OCI-LY7 (cell line): ENCODE data around the gene PDYN. TPM values are rescaled to one million over a fixed set of nuclear protein-coding genes. Genes with fewer than 3 reads are reported as not detected.
A peak's percentile ranks its signal among the peaks of the same experiment; 100 is the strongest.

ENCODE experiments used
- BruUV-seq: library from RNA; stranded (reverse); fragments of 400-500 nt; replicated peaks from 2 replicates; lab custom pipeline; 2021; lab: Mats Ljungman, UMichigan
- CTCF ChIA-PET: fragments of 300-600 bp; sonication (Branson Sonifier 250); formaldehyde crosslinking; loops from one replicate; lab custom pipeline; 2022; ENCODE audit warnings: antibody characterized with exemption; ENCODE audit not compliant: unreplicated experiment; lab: Charles Lee
- POLR2A ChIA-PET: fragments of 300-600 bp; sonication (Branson Sonifier 250); formaldehyde crosslinking; loops from one replicate; lab custom pipeline; 2022; ENCODE audit warnings: antibody characterized with exemption; lab: Charles Lee
- DNase-seq: peaks from one replicate; pipeline ENCODE4 v3.0.0-alpha.2; 2015; ENCODE audit warnings: low spot score
- H2AFZ ChIP-seq: fragments of 200-600 bp; sonication (generic), shearing (Covaris generic); 2 replicates; pipeline ENCODE4 v1.6.1; 2014; ENCODE audit warnings: mild to moderate bottlenecking, antibody characterized with exemption, low read length, moderate library complexity
- H3K27ac ChIP-seq: fragments of 200-600 bp; sonication (generic); 2 replicates; pipeline ENCODE4 v1.5.1; 2014; ENCODE audit warnings: mixed run types, low read depth, mild to moderate bottlenecking, moderate library complexity, low read length, inconsistent platforms; ENCODE audit not compliant: poor library complexity, severe bottlenecking
- H3K36me3 ChIP-seq: fragments of 200-600 bp; sonication (generic); 2 replicates; pipeline ENCODE4 v1.6.1; 2014; ENCODE audit warnings: mild to moderate bottlenecking, antibody characterized with exemption, low read length, moderate library complexity, mixed read lengths; ENCODE audit not compliant: insufficient read depth
- H3K4me1 ChIP-seq: fragments of 200-600 bp; sonication (generic); 2 replicates; pipeline ENCODE4 v1.5.1; 2014; ENCODE audit warnings: mild to moderate bottlenecking, low read length; ENCODE audit not compliant: insufficient read depth, poor library complexity, severe bottlenecking
- H3K4me2 ChIP-seq: fragments of 200-600 bp; sonication (generic); 2 replicates; pipeline ENCODE4 v1.6.1; 2014; ENCODE audit warnings: mild to moderate bottlenecking, low read length
- H3K4me3 ChIP-seq: fragments of 200-600 bp; sonication (generic); 2 replicates; pipeline ENCODE4 v1.5.1; 2014; ENCODE audit warnings: mild to moderate bottlenecking, low read depth, low read length; ENCODE audit not compliant: poor library complexity, severe bottlenecking
- H3K79me2 ChIP-seq: fragments of 200-600 bp; sonication (generic); 2 replicates; pipeline ENCODE4 v1.6.1; 2016; ENCODE audit warnings: low read depth, mild to moderate bottlenecking, low read length, moderate library complexity, mixed read lengths; ENCODE audit not compliant: insufficient read depth
- H3K9me2 ChIP-seq: fragments of 200-600 bp; sonication (generic); 2 replicates; pipeline ENCODE4 v1.6.1; 2016; ENCODE audit warnings: mild to moderate bottlenecking, low read length, mixed read lengths; ENCODE audit not compliant: insufficient read depth
- H3K9me3 ChIP-seq: fragments of 200-600 bp; sonication (generic); 2 replicates; pipeline ENCODE4 v1.6.1; 2014; ENCODE audit warnings: mild to moderate bottlenecking, mixed run types, low read length, mixed read lengths
- H4K20me1 ChIP-seq: fragments of 200-600 bp; sonication (generic); 2 replicates; pipeline ENCODE4 v1.6.1; 2014; ENCODE audit warnings: mild to moderate bottlenecking, antibody characterized with exemption, low read length, moderate library complexity, mixed read lengths; ENCODE audit not compliant: insufficient read depth
- CTCF ChIP-seq: fragments of 200-600 bp; sonication (generic); conservative IDR thresholded peaks from 2 replicates; pipeline ENCODE4 v1.5.1; 2014; ENCODE audit warnings: mild to moderate bottlenecking, antibody characterized with exemption, low read length, moderate library complexity, mixed read lengths
- EZH2phosphoT487 ChIP-seq: fragments of 200-600 bp; sonication (generic); IDR thresholded peaks from 2 replicates; pipeline ENCODE4 v1.6.1; 2018; ENCODE audit warnings: low read depth, borderline replicate concordance, mild to moderate bottlenecking, mixed run types, antibody characterized with exemption, low read length, moderate library complexity, mixed read lengths
- intact Hi-C: fragments of 100-400 bp; cut with micrococcal nuclease; formaldehyde crosslinking; loops from one replicate; pipeline ENCODE4 v1.10.0; 2022; ENCODE audit not compliant: unreplicated experiment
- total RNA-seq, 2 experiments: library from RNA; depleted of rRNA in 1 of 2; stranded (reverse); fragments of >200 nt in 1 of 2; shearing (Covaris generic) in 1 of 2; gene quantifications; 2 replicates each; pipeline ENCODE4 v1.2.3, GENCODE V29; 2014 to 2022

PDYN gene
- total RNA-seq, 2 experiments from 2014 or later: not detected

- peak; percentile 53 for DNase-seq
- Histone ChIP-seq H2AFZ (peak overlapping the region; percentile 43; the same call in 1 of the 2 replicates), H3K4me1 (peaks cover 43% of the 10 kb centered on the region), H3K9me2 (no peaks in the 10 kb centered on the region), H3K27ac (peak overlapping the region; percentile 58), H3K9me3 (no peaks in the 10 kb centered on the region; the same call in 1 of the 2 replicates), H3K4me3 (peak overlapping the region; percentile 46), H4K20me1 (no peaks in the 10 kb centered on the region), H3K4me2 (peak overlapping the region; percentile 52), H3K36me3 (no peaks in the 10 kb centered on the region), H3K79me2 (no peaks in the 10 kb centered on the region)
- intact Hi-C loops: loop anchor here (5.0 kb wide), 1 partner anchor 149 kb away; the partner anchor contains the start of gene STK35
- no TSS peak for BruUV-seq
- POLR2A ChIA-PET: interaction anchor here (0.7 kb wide), 1 partner anchor 434 kb away, joined by 4 read pairs; no protein-coding TSS in a partner anchor
- no peak for TF ChIP-seq EZH2phosphoT487
- no peak for TF ChIP-seq CTCF
- CTCF ChIA-PET: interaction anchor here (1.2 kb wide), 1 partner anchor 53 kb away, joined by 3 read pairs; no protein-coding TSS in a partner anchor
Measured at GRCh38 chr20:1952737-1953530, 40.9 kb downstream of the PDYN start.

DNA sequence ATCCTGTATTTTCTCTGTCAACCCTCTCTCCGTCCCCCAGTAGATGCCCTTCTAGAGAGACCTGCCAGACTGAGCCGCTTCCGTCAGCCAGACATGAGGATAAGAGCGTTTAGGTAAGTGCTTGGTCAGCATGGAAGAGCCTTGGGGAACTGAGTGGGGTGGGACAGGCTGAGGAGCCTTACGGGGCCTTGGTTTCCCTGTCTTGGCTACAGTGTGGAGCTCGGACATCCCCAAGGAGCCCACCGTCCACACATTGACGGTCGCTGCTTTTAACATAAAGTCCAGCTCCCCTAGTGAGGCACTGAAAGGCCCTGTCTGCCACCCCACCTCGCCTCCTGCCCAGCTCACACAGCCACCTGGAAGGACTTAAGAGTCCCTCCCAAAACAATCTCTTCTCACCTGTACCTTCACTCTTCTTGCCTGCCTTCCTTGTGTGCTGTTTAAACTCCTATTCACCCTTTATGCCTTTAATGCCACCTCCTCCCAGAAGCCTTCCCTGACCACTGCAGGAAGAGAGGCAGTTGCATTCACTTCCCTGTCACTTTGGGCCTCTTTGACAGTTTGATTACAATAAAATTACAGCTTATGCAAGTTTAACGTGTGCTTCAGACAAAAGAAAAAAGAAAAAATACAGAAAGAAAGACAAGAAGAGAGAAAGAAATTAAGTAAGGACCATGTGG is 42.3 kb downstream of the PDYN start:
- Histone ChIP-seq H2AFZ (peak overlapping the region; percentile 38; the same call in 1 of the 2 replicates), H3K4me2 (no peak overlapping the region), H3K4me3 (no peak overlapping the region), H3K79me2 (no peaks in the 10 kb centered on the region), H4K20me1 (no peaks in the 10 kb centered on the region), H3K36me3 (no peaks in the 10 kb centered on the region), H3K27ac (no peak overlapping the region), H3K4me1 (peaks cover 43% of the 10 kb centered on the region), H3K9me2 (no peaks in the 10 kb centered on the region), H3K9me3 (no peaks in the 10 kb centered on the region)
- BruUV-seq: no TSS peak
- no peak for TF ChIP-seq EZH2phosphoT487
- no peak for TF ChIP-seq CTCF
- intact Hi-C loops: loop anchor here (5.0 kb wide), 1 partner anchor 151 kb away; the partner anchor contains the start of gene STK35
- DNase-seq: no peak
- CTCF ChIA-PET: interaction anchor here (1.2 kb wide), 1 partner anchor 52 kb away, joined by 3 read pairs; no protein-coding TSS in a partner anchor
- POLR2A ChIA-PET: interaction anchor here (0.6 to 1.1 kb wide), 2 partner anchors 35 to 52 kb away, joined by 3 read pairs; no protein-coding TSS in a partner anchor
